OCI-LY3 (cell line): Measurements from ENCODE around the gene SHISA8.

Experiments
- H2AFZ ChIP-seq: fragments of 200-600, 300-600 bp; shearing (Covaris generic); 2 replicates; pipeline ENCODE4 v1.6.0; 2014; ENCODE audit warnings: antibody characterized with exemption, low read depth, low read length
- H3K27ac ChIP-seq: fragments of 200-600, 300-600 bp; sonication (generic); 2 replicates; pipeline ENCODE4 v1.5.1; 2014; ENCODE audit warnings: mild to moderate bottlenecking, low read length, moderate library complexity, mixed read lengths
- H3K27me3 ChIP-seq: fragments of 200-600, 300-600 bp; sonication (generic); 2 replicates; pipeline ENCODE4 v1.6.1; 2014; ENCODE audit warnings: low read depth, low read length, mixed read lengths
- H3K36me3 ChIP-seq: fragments of 200-600, 300-600 bp; sonication (generic); replicated peaks from 2 replicates; pipeline ENCODE3; 2014; ENCODE audit warnings: low read depth, low read length, mixed read lengths
- H3K4me1 ChIP-seq: fragments of 300-600, 200-600 bp; sonication (generic); 2 replicates; pipeline ENCODE4 v1.6.1; 2014; ENCODE audit warnings: low read length, mixed read lengths
- H3K4me2 ChIP-seq: fragments of 200-600, 300-600 bp; sonication (generic); 2 replicates; pipeline ENCODE4 v1.6.1; 2014; ENCODE audit warnings: low read length, mixed read lengths
- H3K4me3 ChIP-seq: fragments of 300-600, 200-600 bp; sonication (generic); 2 replicates; pipeline ENCODE4 v1.5.1; 2014; ENCODE audit warnings: antibody characterized with exemption, mild to moderate bottlenecking, low read length, moderate library complexity
- H3K79me2 ChIP-seq: fragments of 300-600, 200-600 bp; shearing (Covaris generic); 2 replicates; pipeline ENCODE4 v1.6.1; 2014; ENCODE audit warnings: mild to moderate bottlenecking, low read length, mixed read lengths
- H3K9ac ChIP-seq: fragments of 300-600, 200-600 bp; shearing (Covaris generic); 2 replicates; pipeline ENCODE4 v1.6.0; 2014; ENCODE audit warnings: mild to moderate bottlenecking, low read length, moderate library complexity
- H3K9me3 ChIP-seq: fragments of 200-600, 300-600 bp; shearing (Covaris generic); 2 replicates; pipeline ENCODE4 v1.6.1; 2014; ENCODE audit warnings: low read length, mixed read lengths; ENCODE audit not compliant: insufficient read depth
- H4K20me1 ChIP-seq: fragments of 200-600, 300-600 bp; sonication (generic); 2 replicates; pipeline ENCODE4 v1.6.1; 2016; ENCODE audit warnings: low read length, mixed read lengths; ENCODE audit not compliant: insufficient read depth
- EZH2phosphoT487 ChIP-seq: fragments of 200-600 bp; shearing (Covaris generic); IDR thresholded peaks from 2 replicates; pipeline ENCODE4 v1.6.1; 2018; ENCODE audit warnings: antibody characterized with exemption, mixed run types, low read depth
- TF ChIP-seq, protein P1 (sequence below): fragments of 200-600, 300-600 bp; sonication (generic); IDR thresholded peaks from 2 replicates; pipeline ENCODE4 v1.5.1; 2014; ENCODE audit warnings: antibody characterized with exemption, low read length, low read depth

The SHISA8 gene

DNA sequence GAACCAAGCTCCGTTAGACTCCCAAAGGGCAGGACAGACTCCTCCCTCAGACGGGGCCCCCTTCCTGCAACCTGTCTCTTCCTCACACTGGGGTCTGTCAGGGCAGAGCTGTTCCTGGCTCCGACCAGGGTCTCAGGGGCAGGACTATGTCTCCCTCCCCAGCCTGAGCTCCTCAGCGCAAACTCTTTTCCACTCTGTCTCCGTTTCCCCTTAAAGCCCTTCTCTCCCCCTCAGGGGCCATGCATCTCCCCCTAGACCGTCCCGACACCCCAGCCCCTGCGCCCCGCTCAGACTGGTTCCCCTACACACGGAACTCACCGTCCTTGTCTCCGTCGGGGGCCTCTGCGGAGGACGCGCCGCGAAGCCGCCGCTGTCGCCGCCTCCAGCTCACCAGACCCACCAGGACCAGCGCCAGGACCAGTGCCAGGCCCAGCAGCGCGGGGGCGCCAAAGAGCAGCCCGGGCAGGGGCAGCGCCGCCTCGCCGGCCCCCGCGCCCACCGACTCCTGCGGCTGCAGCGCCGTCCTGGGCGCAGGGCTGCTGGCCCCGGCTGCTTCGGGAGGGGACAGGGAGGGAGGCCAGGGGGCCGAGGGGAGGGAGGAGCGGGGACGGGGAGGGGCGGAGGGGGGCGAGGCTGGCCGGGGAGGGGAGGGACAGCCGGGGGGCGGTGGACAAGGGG lies 11.0 kb upstream of the SHISA8 start:
- H4K20me1 ChIP-seq, result no peaks in the 10 kb centered on the region
- H3K4me3 ChIP-seq, result peak overlapping the region; percentile 70
- no peak overlapping the region for H3K27ac ChIP-seq
- H3K36me3 ChIP-seq, result no peaks in the 10 kb centered on the region
- peaks cover 71% of the 10 kb centered on the region for H3K4me1 ChIP-seq
- H3K4me2 ChIP-seq, result peak overlapping the region; percentile 59
- no peaks in the 10 kb centered on the region for H3K79me2 ChIP-seq
- H3K9ac ChIP-seq, result peak overlapping the region; percentile 53
- H2AFZ ChIP-seq, result no peak overlapping the region
- peaks cover 13% of the 10 kb centered on the region for H3K27me3 ChIP-seq
- no peak for TF ChIP-seq EZH2phosphoT487
- TF ChIP-seq, protein P1, sequence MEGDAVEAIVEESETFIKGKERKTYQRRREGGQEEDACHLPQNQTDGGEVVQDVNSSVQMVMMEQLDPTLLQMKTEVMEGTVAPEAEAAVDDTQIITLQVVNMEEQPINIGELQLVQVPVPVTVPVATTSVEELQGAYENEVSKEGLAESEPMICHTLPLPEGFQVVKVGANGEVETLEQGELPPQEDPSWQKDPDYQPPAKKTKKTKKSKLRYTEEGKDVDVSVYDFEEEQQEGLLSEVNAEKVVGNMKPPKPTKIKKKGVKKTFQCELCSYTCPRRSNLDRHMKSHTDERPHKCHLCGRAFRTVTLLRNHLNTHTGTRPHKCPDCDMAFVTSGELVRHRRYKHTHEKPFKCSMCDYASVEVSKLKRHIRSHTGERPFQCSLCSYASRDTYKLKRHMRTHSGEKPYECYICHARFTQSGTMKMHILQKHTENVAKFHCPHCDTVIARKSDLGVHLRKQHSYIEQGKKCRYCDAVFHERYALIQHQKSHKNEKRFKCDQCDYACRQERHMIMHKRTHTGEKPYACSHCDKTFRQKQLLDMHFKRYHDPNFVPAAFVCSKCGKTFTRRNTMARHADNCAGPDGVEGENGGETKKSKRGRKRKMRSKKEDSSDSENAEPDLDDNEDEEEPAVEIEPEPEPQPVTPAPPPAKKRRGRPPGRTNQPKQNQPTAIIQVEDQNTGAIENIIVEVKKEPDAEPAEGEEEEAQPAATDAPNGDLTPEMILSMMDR, result peak; percentile 73
- H3K9me3 ChIP-seq, result no peaks in the 10 kb centered on the region

DNA sequence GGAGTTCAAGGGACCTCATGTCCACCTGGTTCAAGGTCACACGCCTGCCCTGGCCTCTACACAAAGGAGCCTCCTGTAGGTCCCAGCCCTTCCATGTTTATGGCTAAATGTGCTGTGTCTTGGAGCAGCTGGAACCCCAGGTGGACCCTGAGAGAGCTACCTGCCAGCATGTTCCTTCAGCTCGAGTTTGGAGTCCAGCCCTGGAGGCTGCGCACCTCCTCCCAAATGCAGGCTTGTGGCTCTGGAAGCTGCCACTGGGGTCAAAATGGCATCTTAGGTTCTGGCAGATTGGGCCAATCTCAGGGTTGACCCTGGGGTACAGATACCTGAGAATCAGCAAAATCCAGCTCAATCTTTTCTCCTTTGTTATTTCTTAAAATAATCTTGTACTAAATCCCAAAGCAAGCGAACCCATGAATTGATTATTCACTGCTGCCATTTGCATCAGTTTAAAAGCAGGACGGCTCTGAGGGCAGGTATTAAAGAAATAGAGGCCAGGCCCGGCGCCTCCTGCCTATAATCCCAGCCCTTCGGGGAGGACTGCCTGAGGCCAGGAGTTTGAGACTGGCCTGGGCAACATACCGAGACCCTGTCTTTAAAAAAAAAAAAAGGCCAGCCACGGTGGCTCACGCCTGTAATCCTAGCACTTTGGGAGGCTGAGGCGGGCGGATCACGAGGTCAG lies 8.9 kb upstream of the SHISA8 start:
- peaks cover 13% of the 10 kb centered on the region for H3K27me3 ChIP-seq
- H3K4me2 ChIP-seq, result no peak overlapping the region
- no peak overlapping the region for H2AFZ ChIP-seq
- no peak overlapping the region for H3K4me3 ChIP-seq
- TF ChIP-seq EZH2phosphoT487, result no peak
- TF ChIP-seq, protein P1, result no peak
- H4K20me1 ChIP-seq, result no peaks in the 10 kb centered on the region
- H3K4me1 ChIP-seq, result peaks cover 83% of the 10 kb centered on the region
- H3K79me2 ChIP-seq, result no peaks in the 10 kb centered on the region
- no peaks in the 10 kb centered on the region for H3K9me3 ChIP-seq
- H3K36me3 ChIP-seq, result no peaks in the 10 kb centered on the region
- H3K27ac ChIP-seq, result no peak overlapping the region
- no peak overlapping the region for H3K9ac ChIP-seq

DNA sequence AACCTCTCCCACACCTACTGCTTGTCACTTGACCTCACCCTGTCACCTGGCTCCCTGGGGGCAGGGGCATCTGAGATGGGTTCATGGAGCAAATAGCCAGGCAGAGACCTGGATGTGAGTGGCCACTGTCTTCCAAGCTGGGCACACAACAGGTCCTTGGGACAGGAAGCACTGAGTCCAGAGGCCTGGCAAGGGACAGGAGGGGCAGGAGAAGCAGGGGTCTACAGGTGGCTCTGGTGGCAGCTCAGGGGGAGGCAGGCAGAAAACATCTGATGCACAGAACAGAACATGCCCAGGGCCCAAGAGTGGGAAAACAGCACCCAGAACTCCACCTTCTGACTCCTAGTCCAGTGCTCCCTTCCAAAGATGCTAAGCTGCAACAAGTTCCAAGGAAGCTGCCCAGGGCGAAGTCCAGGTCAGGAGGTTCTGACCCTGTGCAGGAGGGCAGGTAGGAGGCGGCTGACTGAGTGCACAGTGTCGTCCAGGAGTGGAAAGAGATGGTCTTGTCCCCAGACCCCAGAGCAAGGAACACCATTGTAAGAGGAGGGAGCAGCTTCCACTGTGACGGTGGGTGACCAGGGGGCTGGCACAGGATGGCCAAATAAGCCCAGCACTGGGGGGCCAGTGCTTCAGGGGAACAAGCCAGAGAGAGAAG lies 8.2 kb upstream of the SHISA8 start:
- Histone ChIP-seq H3K27me3 (peaks cover 13% of the 10 kb centered on the region), H3K9ac (peak overlapping the region; percentile 7; the same call in 1 of the 2 replicates), H3K4me2 (peak overlapping the region; percentile 60)

More for the DNA sequence above, 8.2 kb upstream of the SHISA8 start:
- TF ChIP-seq EZH2phosphoT487, result no peak
- TF ChIP-seq, protein P1, result no peak
- H3K36me3 ChIP-seq, result no peaks in the 10 kb centered on the region
- H3K4me1 ChIP-seq, result peaks cover 83% of the 10 kb centered on the region
- H3K27ac ChIP-seq, result peak overlapping the region; percentile 79; the same call in 1 of the 2 replicates
- no peaks in the 10 kb centered on the region for H4K20me1 ChIP-seq
- H3K79me2 ChIP-seq, result no peaks in the 10 kb centered on the region
- no peaks in the 10 kb centered on the region for H3K9me3 ChIP-seq
- H3K4me3 ChIP-seq, result no peak overlapping the region
- no peak overlapping the region for H2AFZ ChIP-seq
